HepG2 (cell line): Measurements from ENCODE around the gene CXorf65. TPM values are rescaled to one million over a fixed set of nuclear protein-coding genes. Genes with fewer than 3 reads are reported as not detected.

Source experiments
- ATAC-seq: fragments of 200-7000 bp; cut with Tn5 transposase; 3 replicates; pipeline ENCODE4 v1.9.1; 2020; ENCODE audit warnings: mild to moderate bottlenecking, moderate library complexity
- BruUV-seq: library from RNA; stranded (reverse); fragments of 400-500 nt; replicated peaks from 2 replicates; lab custom pipeline; 2021; lab: Mats Ljungman, UMichigan
- CTCF ChIA-PET: fragments of 300-600 bp; formaldehyde crosslinking; extraction: SDS; loops from one replicate; lab custom pipeline; 2021; ENCODE audit warnings: low total read pairs, inconsistent platforms, low intra/inter-chr PET ratio; lab: Yijun Ruan, JAX
- POLR2A ChIA-PET: fragments of 350-600 bp; sonication (Branson Sonifier 250); formaldehyde crosslinking; loops from one replicate; lab custom pipeline; 2020; ENCODE audit warnings: antibody characterized with exemption, inconsistent platforms; lab: Yijun Ruan, JAX
- DNase-seq: peaks from one replicate; pipeline ENCODE4 v3.0.0-alpha.2; 2015; ENCODE audit warnings: low spot score
- FAIRE-seq: peaks from 3 replicates; lab custom pipeline; 2011; peaks lifted over from hg19 to GRCh38; lab: Jason Lieb, UNC
- H2AFZ ChIP-seq: one replicate; pipeline ENCODE4 v1.6.1; 2011; ENCODE audit warnings: low read length, inconsistent platforms
- H3K27ac ChIP-seq: fragments of 300-600 bp; 3 replicates; pipeline ENCODE4 v1.8.0; 2011; ENCODE audit warnings: mixed run types, mild to moderate bottlenecking, mixed read lengths, low read length, inconsistent platforms; ENCODE audit not compliant: insufficient read depth; ENCODE audit errors: extremely low read length
- H3K27me3 ChIP-seq, 2 experiments: fragments of 200-600 bp in 1 of 2; 2 replicates in 1 of 2; 3 replicates in 1 of 2; pipeline versions ENCODE4 v1.6.0 to v1.8.0; 2011; ENCODE audit warnings: low read length in 2 of 2, mild to moderate bottlenecking in 2 of 2, moderate library complexity in 2 of 2, inconsistent platforms in 1 of 2; ENCODE audit not compliant: insufficient read depth in 2 of 2, control insufficient read depth in 1 of 2
- H3K36me3 ChIP-seq, 2 experiments: fragments of 200-600 bp in 1 of 2; replicated peaks in 1 of 2; 2 replicates in 1 of 2; 3 replicates in 1 of 2; pipeline versions ENCODE4 v1.5.1 to v1.8.0; 2011; ENCODE audit warnings: low read length in 2 of 2, inconsistent platforms in 1 of 2; ENCODE audit not compliant: insufficient read depth in 2 of 2, control insufficient read depth in 1 of 2
- H3K4me1 ChIP-seq: 2 replicates; pipeline ENCODE4 v1.5.1; 2012; ENCODE audit warnings: low read length, inconsistent platforms; ENCODE audit not compliant: insufficient read depth
- H3K4me2 ChIP-seq: 2 replicates; pipeline ENCODE4 v1.6.0; 2011; ENCODE audit warnings: low read depth, low read length, inconsistent platforms
- H3K4me3 ChIP-seq, 3 experiments: fragments of 200-600 bp in 1 of 3; sonication (generic), shearing (Covaris generic) in 1 of 3; replicated peaks in 1 of 3; 2 replicates each; pipeline ENCODE4 v1.5.1; 2011 to 2016; ENCODE audit warnings: low read length in 3 of 3, inconsistent platforms in 2 of 3, low read depth in 2 of 3, mild to moderate bottlenecking in 2 of 3, control low read depth in 1 of 3, mixed read lengths in 1 of 3; ENCODE audit not compliant: insufficient read depth in 1 of 3
- H3K79me2 ChIP-seq: one replicate; pipeline ENCODE4 v1.6.1; 2011; ENCODE audit warnings: low read length, inconsistent platforms; ENCODE audit not compliant: insufficient read depth
- H3K9ac ChIP-seq: 2 replicates; pipeline ENCODE4 v1.6.0; 2011; ENCODE audit warnings: mild to moderate bottlenecking, low read depth, low read length, inconsistent platforms; ENCODE audit not compliant: insufficient read depth
- H3K9me3 ChIP-seq: 2 replicates; pipeline ENCODE4 v1.5.1; 2012; ENCODE audit warnings: mild to moderate bottlenecking, low read length
- H4K20me1 ChIP-seq: 2 replicates; pipeline ENCODE4 v1.6.0; 2011; ENCODE audit warnings: inconsistent platforms, mild to moderate bottlenecking, low read length, moderate library complexity; ENCODE audit not compliant: insufficient read depth
- CEBPB ChIP-seq: IDR thresholded peaks from 2 replicates; pipeline ENCODE4 v1.6.1; 2011; ENCODE audit warnings: low read depth, low read length, improper control_type of control experiment, borderline replicate concordance
- GATAD2A ChIP-seq: IDR thresholded peaks from 2 replicates; pipeline ENCODE4 v1.6.1; 2016
- GFI1 ChIP-seq: sonication (generic); formaldehyde crosslinking; IDR thresholded peaks from 2 replicates; pipeline ENCODE4 v1.5.0; 2020; ENCODE audit warnings: missing genetic modification reagents, mild to moderate bottlenecking, borderline replicate concordance
- HDAC2 ChIP-seq: sonication (generic); formaldehyde crosslinking; IDR thresholded peaks from 2 replicates; pipeline ENCODE4 v1.4.0; 2020; ENCODE audit warnings: missing genetic modification reagents
- HNF4G ChIP-seq, 2 experiments: sonication (generic) in 1 of 2; formaldehyde crosslinking in 1 of 2; IDR thresholded peaks; 2 replicates each; pipeline versions ENCODE4 v1.4.0 to v1.6.1; 2011 to 2020; ENCODE audit warnings: borderline replicate concordance in 2 of 2, low read depth in 2 of 2, mild to moderate bottlenecking in 2 of 2, low read length in 1 of 2, missing genetic modification reagents in 1 of 2, moderate library complexity in 1 of 2
- RARA ChIP-seq: IDR thresholded peaks from 2 replicates; pipeline ENCODE4 v1.6.1; 2016; ENCODE audit warnings: missing genetic modification reagents, missing compliant biosample characterization
- SALL1 ChIP-seq: sonication (generic); formaldehyde crosslinking; IDR thresholded peaks from 2 replicates; pipeline ENCODE4 v1.8.0; 2022; ENCODE audit warnings: mild to moderate bottlenecking, missing genetic modification reagents
- SOX13 ChIP-seq, 3 experiments: fragments of 450-650 bp in 1 of 3; sonication (generic) in 1 of 3; formaldehyde crosslinking in 1 of 3; IDR thresholded peaks in 2 of 3; conservative IDR thresholded peaks in 1 of 3; 2 replicates each; pipeline versions ENCODE4 v1.5.0 to v1.6.1; 2016 to 2020; ENCODE audit warnings: antibody characterized with exemption in 1 of 3, mild to moderate bottlenecking in 1 of 3, missing compliant biosample characterization in 1 of 3, missing genetic modification reagents in 1 of 3, moderate library complexity in 1 of 3
- ZBTB20 ChIP-seq: sonication (generic); formaldehyde crosslinking; IDR thresholded peaks from 2 replicates; pipeline ENCODE4 v1.8.1; 2023; ENCODE audit warnings: missing genetic modification reagents, low read depth, mild to moderate bottlenecking, borderline replicate concordance
- WGBS: methylation state at CpG from one replicate; pipeline ENCODE4 v1.1.6; 2017; ENCODE audit warnings: low lambda C conversion rate; 5-methylcytosine and 5-hydroxymethylcytosine counted together
- in situ Hi-C: cut with HindIII; loops from 2 replicates; pipeline ENCODE4 v1.10.0; 2017; ENCODE audit warnings: low pct_unique_long_range_greater_than_20kb; ENCODE audit not compliant: extremely low pct_ligation_motif_present
- intact Hi-C: fragments of 100-400 bp; cut with micrococcal nuclease; formaldehyde crosslinking; loops from one replicate; pipeline ENCODE4 v1.10.0; 2022; ENCODE audit not compliant: unreplicated experiment
- polyA plus RNA-seq, 8 experiments: library from polyadenylated mRNA; depleted of rRNA in 3 of 8; stranded (reverse) in 7 of 8; unstranded in 1 of 8; fragments of >200 nt; fragmentation: Illumina TruSeq in 4 of 8; extraction: Trizol in 4 of 8; gene quantifications; 2 replicates each; pipeline versions ENCODE4 v1.2.1 to v1.2.3, GENCODE V29; 2011 to 2016; ENCODE audit warnings: low read depth in 4 of 8, missing spikeins in 1 of 8, mixed read lengths in 1 of 8; ENCODE audit not compliant: insufficient read depth in 1 of 8
- total RNA-seq, 5 experiments: library from RNA; depleted of rRNA; stranded (reverse); fragments of >200 nt; fragmentation: Illumina TruSeq; extraction: Trizol; gene quantifications; 2 replicates each; pipeline ENCODE4 v1.2.3, GENCODE V29; 2016; ENCODE audit warnings: low read depth in 1 of 5
- TF ChIP-seq, protein P1 (sequence below): sonication (generic); formaldehyde crosslinking; IDR thresholded peaks from 2 replicates; pipeline ENCODE4 v1.8.0; 2023; ENCODE audit warnings: mild to moderate bottlenecking, missing genetic modification reagents
- TF ChIP-seq, protein P2 (sequence below): IDR thresholded peaks from 2 replicates; pipeline ENCODE4 v1.6.1; 2016; ENCODE audit warnings: missing compliant biosample characterization, missing genetic modification reagents, borderline replicate concordance
- TF ChIP-seq, protein P3 (sequence below): IDR thresholded peaks from 2 replicates; pipeline ENCODE4 v1.6.1; 2016
- TF ChIP-seq, protein P4 (sequence below): sonication (generic); formaldehyde crosslinking; IDR thresholded peaks from 2 replicates; pipeline ENCODE4 v1.4.0; 2020; ENCODE audit warnings: missing genetic modification reagents, borderline replicate concordance

CXorf65 gene
- total and polyA plus RNA-seq, 2 of the 13 experiments (the other 11 are each of a cell fraction or from before 2014, with no cell fraction given), result not detected

DNA sequence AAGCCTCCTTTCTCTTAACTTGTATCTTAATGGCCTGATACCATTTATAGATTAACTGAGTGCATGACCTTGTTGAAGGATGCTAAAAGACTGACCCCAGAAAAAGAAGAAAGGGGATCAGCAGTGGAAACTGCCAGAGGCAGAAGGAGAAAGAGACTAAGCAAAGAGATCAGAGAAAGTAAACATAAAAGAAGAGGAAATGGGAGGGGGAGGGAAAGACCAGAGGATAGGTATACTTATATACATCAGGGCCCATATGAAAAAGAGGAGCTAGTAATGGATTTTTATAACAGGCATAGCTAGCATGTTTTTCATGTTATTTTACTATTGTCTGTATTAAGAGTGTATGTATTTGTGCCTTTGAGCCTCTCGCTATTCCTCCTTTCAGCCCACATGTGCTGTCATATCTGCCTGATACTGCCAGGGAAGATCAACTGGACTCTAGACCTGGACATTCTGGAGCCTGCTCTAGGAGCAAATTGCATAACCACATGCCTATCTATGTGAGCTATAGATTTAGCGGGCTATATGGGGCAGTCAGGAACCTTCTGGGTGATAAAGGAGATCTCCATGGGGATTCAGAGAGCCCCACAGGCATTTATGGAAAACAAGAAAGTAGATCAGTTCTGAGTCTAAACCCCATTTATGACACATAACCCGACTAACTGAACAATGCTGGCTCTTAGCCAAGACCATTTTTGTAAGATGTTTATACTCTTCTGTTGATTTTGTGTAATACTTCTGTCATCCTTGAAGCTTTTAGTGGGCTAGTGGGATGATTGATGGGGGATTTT is 25.0 kb downstream of the CXorf65 start:
- BruUV-seq, result no TSS peak
- Histone ChIP-seq H3K4me3 (peak overlapping the region in 1 of 3 experiments; percentile 28; a peak in 2 of 6 replicates), H3K4me1 (peaks cover 29% of the 10 kb centered on the region), H3K79me2 (no peaks in the 10 kb centered on the region), H3K27me3 (no peaks in the 10 kb centered on the region), H3K9me3 (no peaks in the 10 kb centered on the region), H4K20me1 (no peaks in the 10 kb centered on the region), H3K9ac (no peak overlapping the region), H3K4me2 (peak overlapping the region; percentile 53), H3K36me3 (no peaks in the 10 kb centered on the region), H3K27ac (peak overlapping the region; percentile 58), H2AFZ (no peak overlapping the region)
- in situ Hi-C loops (no loop called here), intact Hi-C loops (no loop called here)
- 0% methylated on average over 2 of the region's 3 CpGs for WGBS
- FAIRE-seq (peak; percentile 59), ATAC-seq (peak; percentile 97), DNase-seq (peak; percentile 81)
- ChIA-PET POLR2A (interaction anchor here (1.2 kb wide), 1 partner anchor 14 kb away, joined by 4 read pairs; the partner anchor contains the start of gene SNX12), CTCF (no interaction called here)
- TF ChIP-seq CEBPB (peak; percentile 82), SOX13 (IDR thresholded peaks at IDR 0.05) (no peak), SOX13 (CRISPR knock-in tag; conservative IDR thresholded peaks at IDR 0.05 in 1 of 2, IDR thresholded peaks at IDR 0.05 in 1 of 2) (peak in 1 of 2 experiments; percentile 40; a peak in 1 of 4 replicates), HNF4G (IDR thresholded peaks at IDR 0.05; ENCODE audit: borderline replicate concordance, low read depth, low read length) (peak; percentile 71), HNF4G (CRISPR knock-in tag; IDR thresholded peaks at IDR 0.05; ENCODE audit: borderline replicate concordance, low read depth) (no peak), ZBTB20 (CRISPR knock-in tag) (peak; percentile 100), HDAC2 (peak; percentile 56; the same call in 1 of the 2 replicates), GATAD2A (CRISPR knock-in tag) (peak; percentile 67), GFI1 (no peak), RARA (CRISPR knock-in tag) (peak; percentile 34; the same call in 1 of the 2 replicates), SALL1 (CRISPR knock-in tag) (peak; percentile 28; the same call in 1 of the 2 replicates)
- TF ChIP-seq, protein P1, sequence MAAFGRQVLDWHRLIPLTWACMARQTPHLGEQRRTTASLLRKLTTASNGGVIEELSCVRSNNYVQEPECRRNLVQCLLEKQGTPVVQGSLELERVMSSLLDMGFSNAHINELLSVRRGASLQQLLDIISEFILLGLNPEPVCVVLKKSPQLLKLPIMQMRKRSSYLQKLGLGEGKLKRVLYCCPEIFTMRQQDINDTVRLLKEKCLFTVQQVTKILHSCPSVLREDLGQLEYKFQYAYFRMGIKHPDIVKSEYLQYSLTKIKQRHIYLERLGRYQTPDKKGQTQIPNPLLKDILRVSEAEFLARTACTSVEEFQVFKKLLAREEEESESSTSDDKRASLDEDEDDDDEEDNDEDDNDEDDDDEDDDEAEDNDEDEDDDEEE (CRISPR knock-in tag), result no peak
- TF ChIP-seq, protein P2, sequence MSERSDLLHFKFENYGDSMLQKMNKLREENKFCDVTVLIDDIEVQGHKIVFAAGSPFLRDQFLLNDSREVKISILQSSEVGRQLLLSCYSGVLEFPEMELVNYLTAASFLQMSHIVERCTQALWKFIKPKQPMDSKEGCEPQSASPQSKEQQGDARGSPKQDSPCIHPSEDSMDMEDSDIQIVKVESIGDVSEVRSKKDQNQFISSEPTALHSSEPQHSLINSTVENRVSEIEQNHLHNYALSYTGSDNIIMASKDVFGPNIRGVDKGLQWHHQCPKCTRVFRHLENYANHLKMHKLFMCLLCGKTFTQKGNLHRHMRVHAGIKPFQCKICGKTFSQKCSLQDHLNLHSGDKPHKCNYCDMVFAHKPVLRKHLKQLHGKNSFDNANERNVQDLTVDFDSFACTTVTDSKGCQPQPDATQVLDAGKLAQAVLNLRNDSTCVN (CRISPR knock-in tag), result peak; percentile 100
- TF ChIP-seq, protein P3, sequence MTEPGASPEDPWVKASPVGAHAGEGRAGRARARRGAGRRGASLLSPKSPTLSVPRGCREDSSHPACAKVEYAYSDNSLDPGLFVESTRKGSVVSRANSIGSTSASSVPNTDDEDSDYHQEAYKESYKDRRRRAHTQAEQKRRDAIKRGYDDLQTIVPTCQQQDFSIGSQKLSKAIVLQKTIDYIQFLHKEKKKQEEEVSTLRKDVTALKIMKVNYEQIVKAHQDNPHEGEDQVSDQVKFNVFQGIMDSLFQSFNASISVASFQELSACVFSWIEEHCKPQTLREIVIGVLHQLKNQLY (CRISPR knock-in tag), result 0 out of 2 replicates have a peak, but pooled peaks have one; percentile 27
- TF ChIP-seq, protein P4, sequence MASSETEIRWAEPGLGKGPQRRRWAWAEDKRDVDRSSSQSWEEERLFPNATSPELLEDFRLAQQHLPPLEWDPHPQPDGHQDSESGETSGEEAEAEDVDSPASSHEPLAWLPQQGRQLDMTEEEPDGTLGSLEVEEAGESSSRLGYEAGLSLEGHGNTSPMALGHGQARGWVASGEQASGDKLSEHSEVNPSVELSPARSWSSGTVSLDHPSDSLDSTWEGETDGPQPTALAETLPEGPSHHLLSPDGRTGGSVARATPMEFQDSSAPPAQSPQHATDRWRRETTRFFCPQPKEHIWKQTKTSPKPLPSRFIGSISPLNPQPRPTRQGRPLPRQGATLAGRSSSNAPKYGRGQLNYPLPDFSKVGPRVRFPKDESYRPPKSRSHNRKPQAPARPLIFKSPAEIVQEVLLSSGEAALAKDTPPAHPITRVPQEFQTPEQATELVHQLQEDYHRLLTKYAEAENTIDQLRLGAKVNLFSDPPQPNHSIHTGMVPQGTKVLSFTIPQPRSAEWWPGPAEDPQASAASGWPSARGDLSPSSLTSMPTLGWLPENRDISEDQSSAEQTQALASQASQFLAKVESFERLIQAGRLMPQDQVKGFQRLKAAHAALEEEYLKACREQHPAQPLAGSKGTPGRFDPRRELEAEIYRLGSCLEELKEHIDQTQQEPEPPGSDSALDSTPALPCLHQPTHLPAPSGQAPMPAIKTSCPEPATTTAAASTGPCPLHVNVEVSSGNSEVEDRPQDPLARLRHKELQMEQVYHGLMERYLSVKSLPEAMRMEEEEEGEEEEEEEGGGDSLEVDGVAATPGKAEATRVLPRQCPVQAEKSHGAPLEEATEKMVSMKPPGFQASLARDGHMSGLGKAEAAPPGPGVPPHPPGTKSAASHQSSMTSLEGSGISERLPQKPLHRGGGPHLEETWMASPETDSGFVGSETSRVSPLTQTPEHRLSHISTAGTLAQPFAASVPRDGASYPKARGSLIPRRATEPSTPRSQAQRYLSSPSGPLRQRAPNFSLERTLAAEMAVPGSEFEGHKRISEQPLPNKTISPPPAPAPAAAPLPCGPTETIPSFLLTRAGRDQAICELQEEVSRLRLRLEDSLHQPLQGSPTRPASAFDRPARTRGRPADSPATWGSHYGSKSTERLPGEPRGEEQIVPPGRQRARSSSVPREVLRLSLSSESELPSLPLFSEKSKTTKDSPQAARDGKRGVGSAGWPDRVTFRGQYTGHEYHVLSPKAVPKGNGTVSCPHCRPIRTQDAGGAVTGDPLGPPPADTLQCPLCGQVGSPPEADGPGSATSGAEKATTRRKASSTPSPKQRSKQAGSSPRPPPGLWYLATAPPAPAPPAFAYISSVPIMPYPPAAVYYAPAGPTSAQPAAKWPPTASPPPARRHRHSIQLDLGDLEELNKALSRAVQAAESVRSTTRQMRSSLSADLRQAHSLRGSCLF (CRISPR knock-in tag), result no peak
